Measurements from ENCODE around the gene DCC.

DCC gene

DNA sequence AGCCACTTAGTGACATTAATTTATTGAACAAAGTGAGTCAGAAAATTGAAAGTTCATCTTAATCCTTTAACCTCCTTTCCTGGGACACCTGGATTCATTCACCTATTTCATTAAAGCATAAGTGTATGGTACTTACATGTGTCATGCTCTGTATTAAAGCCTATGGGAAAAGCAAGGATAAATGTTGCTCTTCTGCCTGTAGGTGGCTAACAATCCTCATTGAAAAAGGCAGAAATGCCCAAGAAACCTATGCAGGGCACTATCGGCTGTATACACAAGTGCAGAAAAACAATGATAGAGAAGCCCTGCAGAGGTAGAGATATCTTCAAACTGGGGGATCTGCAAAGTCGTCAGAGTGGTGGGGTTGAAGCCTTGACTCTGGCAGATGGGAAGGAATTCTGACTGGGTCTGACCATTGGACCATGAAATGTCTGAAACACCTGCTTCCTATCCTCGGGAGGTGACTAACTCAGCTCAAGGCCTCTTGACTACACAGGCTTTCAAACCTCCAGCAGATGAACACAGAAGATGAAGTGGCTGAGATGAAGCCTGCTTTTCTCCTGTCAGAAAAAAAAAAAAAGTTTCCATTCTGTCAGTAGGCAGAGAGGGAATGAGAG, 83.1 kb downstream of the DCC start:
- H3K4me3 ChIP-seq (ENCODE audit: low read length), result no peak overlapping the region
- H3F3A ChIP-seq (ENCODE audit: control insufficient read depth, insufficient read depth), result no peaks in the 10 kb centered on the region
- no peak overlapping the region for H3K4me2 ChIP-seq (ENCODE audit: low read length)
- TF ChIP-seq EZH2phosphoT487 (IDR thresholded peaks at IDR 0.05; ENCODE audit: borderline replicate concordance, low read length) (no peak), CTCF (IDR thresholded peaks at IDR 0.05; ENCODE audit: low read depth, low read length, poor library complexity, severe bottlenecking) (no peak)
- H3K9me2 ChIP-seq (replicated peaks; ENCODE audit: control insufficient read depth, low read length), result no peaks in the 10 kb centered on the region
- H3K27me3 ChIP-seq (ENCODE audit: control insufficient read depth, low read length), result no peaks in the 10 kb centered on the region
- no peaks in the 10 kb centered on the region for H3K79me2 ChIP-seq (ENCODE audit: control insufficient read depth, low read length)
- no peaks in the 10 kb centered on the region for H3K9me3 ChIP-seq (ENCODE audit: control insufficient read depth, insufficient read depth, low read length)
- no peak overlapping the region for H3K27ac ChIP-seq (ENCODE audit: low read depth, low read length)
- no peaks in the 10 kb centered on the region for H3K4me1 ChIP-seq (ENCODE audit: control insufficient read depth, low read length)
- H4K20me1 ChIP-seq (ENCODE audit: control insufficient read depth, insufficient read depth, low read depth, low read length), result no peaks in the 10 kb centered on the region
- H3K36me3 ChIP-seq (ENCODE audit: control insufficient read depth, low read length), result no peaks in the 10 kb centered on the region

- TF ChIP-seq CTCF (IDR thresholded peaks at IDR 0.05; ENCODE audit: low read depth, low read length, poor library complexity, severe bottlenecking) (no peak), EZH2phosphoT487 (IDR thresholded peaks at IDR 0.05; ENCODE audit: borderline replicate concordance, low read length) (no peak)
- no peak overlapping the region for H3K4me2 ChIP-seq (ENCODE audit: low read length)
- no peaks in the 10 kb centered on the region for H3K36me3 ChIP-seq (ENCODE audit: control insufficient read depth, low read length)
- H3K4me1 ChIP-seq (ENCODE audit: control insufficient read depth, low read length), result no peaks in the 10 kb centered on the region
- no peaks in the 10 kb centered on the region for H3K79me2 ChIP-seq (ENCODE audit: control insufficient read depth, low read length)
- H3F3A ChIP-seq (ENCODE audit: control insufficient read depth, insufficient read depth), result no peaks in the 10 kb centered on the region
- no peak overlapping the region for H3K27ac ChIP-seq (ENCODE audit: low read depth, low read length)
- H3K9me2 ChIP-seq (replicated peaks; ENCODE audit: control insufficient read depth, low read length), result no peaks in the 10 kb centered on the region
- H3K4me3 ChIP-seq (ENCODE audit: low read length), result no peak overlapping the region
- no peaks in the 10 kb centered on the region for H3K9me3 ChIP-seq (ENCODE audit: control insufficient read depth, insufficient read depth, low read length)
- no peaks in the 10 kb centered on the region for H4K20me1 ChIP-seq (ENCODE audit: control insufficient read depth, insufficient read depth, low read depth, low read length)
- H3K27me3 ChIP-seq (ENCODE audit: control insufficient read depth, low read length), result no peaks in the 10 kb centered on the region
These were observed 86.0 kb downstream of the DCC start for GRCh38 chr18:52426041-52426440.

DNA sequence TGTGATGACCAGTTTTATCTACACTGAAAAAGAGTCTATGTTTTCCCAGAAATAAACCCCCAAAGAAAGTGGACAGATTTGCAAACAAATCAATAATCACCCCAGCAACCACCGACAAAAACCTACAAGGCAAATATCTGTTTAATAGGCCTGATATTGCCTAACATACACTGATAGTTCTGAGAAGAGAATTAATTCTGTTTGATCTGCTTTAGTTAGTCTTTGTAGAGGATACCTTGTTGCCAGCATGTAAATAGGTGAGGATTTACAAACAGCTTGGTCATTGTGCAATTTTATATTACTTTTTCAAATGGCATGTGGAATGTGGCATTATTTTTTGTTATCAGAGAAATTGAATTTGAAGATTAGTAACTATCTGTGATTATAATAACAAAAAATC, 86.5 kb downstream of the DCC start:
- H4K20me1 ChIP-seq (ENCODE audit: control insufficient read depth, insufficient read depth, low read depth, low read length), result no peaks in the 10 kb centered on the region
- no peaks in the 10 kb centered on the region for H3K36me3 ChIP-seq (ENCODE audit: control insufficient read depth, low read length)
- H3K27ac ChIP-seq (ENCODE audit: low read depth, low read length), result no peak overlapping the region
- H3K4me2 ChIP-seq (ENCODE audit: low read length), result no peak overlapping the region
- H3K79me2 ChIP-seq (ENCODE audit: control insufficient read depth, low read length), result no peaks in the 10 kb centered on the region
- TF ChIP-seq EZH2phosphoT487 (IDR thresholded peaks at IDR 0.05; ENCODE audit: borderline replicate concordance, low read length), result no peak
- TF ChIP-seq CTCF (IDR thresholded peaks at IDR 0.05; ENCODE audit: low read depth, low read length, poor library complexity, severe bottlenecking), result no peak
- H3K9me2 ChIP-seq (replicated peaks; ENCODE audit: control insufficient read depth, low read length), result no peaks in the 10 kb centered on the region
- no peaks in the 10 kb centered on the region for H3K27me3 ChIP-seq (ENCODE audit: control insufficient read depth, low read length)
- H3K9me3 ChIP-seq (ENCODE audit: control insufficient read depth, insufficient read depth, low read length), result no peaks in the 10 kb centered on the region
- no peaks in the 10 kb centered on the region for H3F3A ChIP-seq (ENCODE audit: control insufficient read depth, insufficient read depth)
- H3K4me1 ChIP-seq (ENCODE audit: control insufficient read depth, low read length), result no peaks in the 10 kb centered on the region
- H3K4me3 ChIP-seq (ENCODE audit: low read length), result no peak overlapping the region
